ENCODE results near the gene GOT2.

- TF ChIP-seq CTCF (IDR thresholded peaks at IDR 0.05; ENCODE audit: borderline replicate concordance, extremely low read depth, low read length, poor library complexity, severe bottlenecking) (no peak), EZH2 (IDR thresholded peaks at IDR 0.05; ENCODE audit: borderline replicate concordance, low read depth, low read length, severe bottlenecking) (no peak)
Observed at GRCh38 chr16:58713742-58714141, 20.4 kb downstream of the GOT2 start.

Data from DND-41 (cell line).